Ramos (cell line): Measurements from ENCODE around the gene USP44.

Experiments used
- in situ Hi-C: fragments of 300-500 bp; cut with MboI; formaldehyde crosslinking; loops from one replicate; pipeline ENCODE4 v1.14.3; 2022; ENCODE audit warnings: low sequenced_read_pairs; ENCODE audit not compliant: unreplicated experiment

Gene USP44

DNA sequence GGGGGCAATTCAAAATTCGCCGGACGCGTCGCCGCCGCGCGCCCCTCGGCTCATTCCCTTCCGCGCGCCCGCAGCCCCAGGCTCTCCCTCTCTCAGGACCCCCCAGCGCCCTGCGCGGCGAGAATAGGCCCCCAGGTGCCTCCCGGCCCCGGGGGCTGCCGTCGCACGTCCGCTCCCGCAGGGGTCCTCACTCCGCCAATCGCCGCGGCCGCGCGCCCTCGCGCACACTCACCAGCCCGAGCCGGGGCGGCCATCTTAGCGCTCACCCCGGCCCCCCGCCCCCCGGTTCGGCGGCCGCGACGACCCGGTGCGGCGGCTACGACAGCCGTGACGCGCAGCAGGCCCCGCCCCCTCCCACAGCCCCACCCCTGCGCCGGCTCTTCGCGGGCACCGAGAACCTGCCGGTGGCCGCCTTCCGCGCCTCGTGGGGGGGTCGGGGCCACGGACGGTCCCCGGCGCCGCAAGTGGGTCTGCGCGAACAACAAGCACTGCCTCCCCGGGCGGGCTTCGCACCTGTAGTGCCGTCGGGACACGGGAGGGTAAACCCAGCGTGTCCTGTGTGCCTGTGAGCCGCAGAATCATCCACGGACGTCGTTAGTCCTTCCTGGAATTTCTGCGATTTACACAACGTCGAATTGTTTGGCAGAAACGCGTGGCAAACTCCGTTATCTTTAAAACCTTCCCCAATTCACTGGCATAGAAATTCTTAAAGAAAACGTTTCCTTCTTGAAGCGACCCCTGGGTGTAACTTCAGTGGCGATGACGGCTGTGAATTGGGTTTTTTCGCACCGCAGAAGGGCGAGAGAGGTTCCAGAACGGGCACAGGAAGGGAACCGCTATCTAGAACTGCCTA, 2.5 kb downstream of the USP44 start:
- in situ Hi-C loops, result no loop called here

GRCh38 chr12:95548056-95548538, 3.2 kb downstream of the USP44 start:
- in situ Hi-C loops, result no loop called here

DNA sequence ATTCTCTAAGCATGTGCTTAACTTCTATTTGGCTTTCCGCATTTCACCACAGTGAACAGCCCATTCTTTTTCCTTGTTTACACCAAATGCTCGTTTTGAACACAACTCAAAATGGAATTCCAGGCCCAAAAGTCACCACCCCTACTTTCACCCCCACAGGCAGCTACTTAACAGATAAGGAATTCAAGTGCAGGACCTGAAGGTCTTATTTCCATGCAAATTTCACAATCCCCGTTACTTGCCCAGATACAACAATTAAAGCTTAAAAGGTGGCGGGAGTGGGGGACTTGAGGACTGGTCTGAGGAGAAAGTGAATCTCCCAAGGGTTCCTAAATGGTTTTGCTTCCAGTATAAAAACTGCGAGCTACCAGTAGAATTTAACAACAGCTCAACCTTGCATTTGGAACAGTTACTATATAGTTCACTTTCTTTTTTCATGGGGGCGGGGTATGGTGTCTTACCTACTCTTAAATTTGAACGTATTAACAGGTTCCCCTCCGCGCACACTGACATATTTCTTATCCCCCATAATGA, 3.7 kb downstream of the USP44 start:
- in situ Hi-C loops, result no loop called here

DNA sequence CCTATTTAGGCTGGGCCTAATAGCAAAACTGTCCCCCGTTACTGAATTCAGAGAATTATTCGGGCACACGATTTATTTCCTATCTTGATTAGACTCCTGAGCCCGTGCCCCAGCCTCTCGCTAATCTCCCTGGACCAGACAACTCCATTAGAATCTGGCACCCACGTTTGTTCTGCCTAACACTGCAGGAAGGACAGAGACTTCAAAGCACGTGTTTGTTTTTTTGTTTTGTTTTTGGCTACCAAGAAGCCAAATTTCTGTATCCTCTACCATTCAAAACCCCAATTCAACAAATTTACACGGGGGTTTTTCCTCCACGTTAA, 4.8 kb downstream of the USP44 start:
- in situ Hi-C loops, result no loop called here

GRCh38 chr12:95545731-95546490, 5.4 kb downstream of the USP44 start:
- in situ Hi-C loops, result no loop called here

DNA sequence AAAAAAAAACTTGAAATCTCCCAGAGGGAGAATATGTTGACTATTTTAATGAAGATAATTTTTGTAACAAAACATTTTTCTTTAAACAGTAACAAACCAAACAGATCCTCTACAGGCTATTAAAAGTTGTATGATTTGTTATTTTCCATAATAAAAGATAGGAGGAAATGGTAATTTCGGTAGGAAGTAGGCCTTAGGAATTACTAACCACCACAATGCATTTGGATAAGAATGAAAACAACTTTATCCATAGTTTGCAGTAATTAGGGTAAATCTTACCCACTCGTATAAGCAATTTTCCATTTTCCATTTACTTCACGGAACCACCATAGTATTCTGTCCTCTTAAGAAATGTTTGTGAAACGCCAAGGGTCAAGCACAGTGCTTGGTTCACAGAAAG, 6.0 kb downstream of the USP44 start:
- in situ Hi-C loops, result no loop called here

DNA sequence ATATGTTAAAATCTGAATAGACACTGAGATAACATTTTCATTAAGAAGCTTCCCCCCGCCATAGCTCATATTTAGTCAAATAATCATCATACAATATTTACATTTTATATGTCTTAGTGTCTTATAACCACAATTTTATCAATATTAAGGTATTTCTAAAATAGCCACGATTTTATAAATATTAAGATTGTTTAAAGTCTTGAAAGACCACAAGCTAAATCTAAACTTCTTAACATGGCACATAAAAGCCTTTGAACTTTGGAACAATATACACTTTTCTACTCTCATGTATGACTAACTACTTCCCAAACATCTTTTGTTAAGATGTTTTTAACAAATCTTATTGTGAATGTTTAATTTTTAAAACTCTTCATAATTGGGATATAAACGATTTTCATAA, 6.5 kb downstream of the USP44 start:
- in situ Hi-C loops, result no loop called here

GRCh38 chr12:95543305-95543704, 8.0 kb downstream of the USP44 start:
- in situ Hi-C loops, result no loop called here

DNA sequence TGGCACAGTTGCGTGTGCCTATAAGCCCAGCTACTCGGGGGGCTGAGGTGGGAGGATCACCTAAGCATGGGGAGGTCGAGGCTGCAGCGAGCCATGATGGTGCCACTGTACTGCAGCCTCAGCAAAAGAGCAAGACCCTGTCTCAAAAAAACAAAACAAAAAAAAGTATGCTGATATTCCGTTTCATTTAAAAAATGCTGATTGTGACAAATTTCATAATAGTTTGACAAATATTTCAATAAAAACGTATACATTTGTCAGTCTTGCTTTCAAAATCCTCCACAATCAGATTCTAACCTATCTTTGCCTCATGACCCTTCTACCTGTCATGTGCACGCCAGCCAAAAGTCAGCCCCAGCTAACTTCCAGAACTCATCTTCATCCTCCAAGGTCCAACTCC, 9.8 kb downstream of the USP44 start:
- in situ Hi-C loops, result no loop called here

DNA sequence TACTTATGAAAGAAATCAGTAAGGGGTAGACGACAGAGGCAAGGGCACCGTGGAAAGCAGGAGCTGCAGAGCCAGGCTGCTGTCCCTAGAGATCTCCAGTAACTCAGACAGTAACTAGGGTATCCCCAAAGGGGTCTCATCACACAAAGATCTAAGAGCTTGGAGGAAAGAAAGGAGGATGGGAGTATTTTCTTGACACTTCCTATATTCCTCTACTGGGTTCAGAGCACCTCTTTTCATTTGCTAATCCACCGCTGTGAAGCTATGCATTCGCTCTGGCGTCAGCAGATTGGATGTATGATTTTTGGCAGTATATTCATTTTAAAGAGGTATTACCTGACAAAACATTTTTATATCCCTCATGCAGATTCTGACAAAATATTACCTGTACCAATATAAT, 12.6 kb downstream of the USP44 start:
- in situ Hi-C loops, result loop anchor here (5.0 kb wide), 1 partner anchor 426 kb away; no protein-coding TSS in a partner anchor

DNA sequence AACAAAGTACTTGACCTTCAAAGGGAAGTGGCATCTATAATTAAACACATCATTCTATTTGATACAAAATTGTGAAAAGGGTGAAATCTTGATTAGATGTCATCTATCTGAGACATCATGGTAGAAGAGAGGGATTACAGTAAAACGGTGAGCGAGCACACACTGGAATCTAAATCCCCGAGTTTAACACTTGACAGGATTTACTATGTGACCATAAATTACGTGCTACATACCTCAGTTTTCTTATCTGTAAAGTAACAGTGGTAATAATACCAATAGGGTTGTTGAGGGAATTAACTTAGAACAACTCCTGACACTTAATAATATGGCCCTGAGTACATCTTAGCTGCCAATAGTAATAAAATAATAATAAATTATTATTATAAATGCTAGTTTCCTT, 13.3 kb downstream of the USP44 start:
- in situ Hi-C loops, result loop anchor here (5.0 kb wide), 1 partner anchor 426 kb away; no protein-coding TSS in a partner anchor

DNA sequence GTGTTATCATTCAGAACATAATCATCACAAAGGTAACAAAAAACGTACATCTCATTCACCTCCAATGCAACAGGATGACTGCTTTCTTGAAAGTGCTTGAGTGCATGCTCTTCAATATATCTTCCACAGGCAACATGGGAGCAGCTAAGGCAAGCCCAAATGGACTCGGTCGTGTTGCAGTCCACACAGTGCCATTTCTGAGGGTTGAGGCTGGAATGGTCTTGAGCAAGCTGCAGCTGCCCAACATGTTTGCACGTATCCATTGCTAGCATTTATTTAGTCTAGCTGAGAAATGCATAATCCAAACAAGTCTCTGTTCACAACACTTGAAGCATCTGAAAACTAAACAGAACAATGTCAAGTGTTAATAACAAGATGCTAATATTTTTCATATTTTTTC, 17.3 kb downstream of the USP44 start:
- in situ Hi-C loops, result no loop called here

- in situ Hi-C loops, result no loop called here
Observed at GRCh38 chr12:95532851-95533250, 18.4 kb downstream of the USP44 start.

GRCh38 chr12:95529693-95530225, 21.5 kb downstream of the USP44 start:
- in situ Hi-C loops, result no loop called here

GRCh38 chr12:95528431-95528830, 22.8 kb downstream of the USP44 start:
- in situ Hi-C loops, result no loop called here

DNA sequence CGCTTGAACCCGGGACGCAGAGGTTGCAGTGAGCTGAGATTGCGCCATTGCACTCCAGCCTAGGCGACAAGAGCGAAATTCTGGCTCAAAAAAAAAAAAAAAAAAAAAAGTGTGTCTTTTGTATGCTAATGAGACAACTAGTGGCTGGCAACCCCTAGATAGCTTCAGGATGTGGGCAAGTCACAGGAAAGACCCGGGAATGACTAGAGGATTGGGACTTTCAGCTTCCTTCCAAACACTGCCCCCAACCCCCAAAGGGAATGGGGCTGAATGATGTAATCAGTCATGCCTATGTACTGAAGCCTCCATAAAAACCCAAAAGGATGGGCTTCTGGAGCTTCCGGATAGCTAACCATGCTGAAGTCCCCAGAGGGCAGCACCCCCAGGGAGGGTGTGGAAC, 28.6 kb downstream of the USP44 start:
- in situ Hi-C loops, result no loop called here

DNA sequence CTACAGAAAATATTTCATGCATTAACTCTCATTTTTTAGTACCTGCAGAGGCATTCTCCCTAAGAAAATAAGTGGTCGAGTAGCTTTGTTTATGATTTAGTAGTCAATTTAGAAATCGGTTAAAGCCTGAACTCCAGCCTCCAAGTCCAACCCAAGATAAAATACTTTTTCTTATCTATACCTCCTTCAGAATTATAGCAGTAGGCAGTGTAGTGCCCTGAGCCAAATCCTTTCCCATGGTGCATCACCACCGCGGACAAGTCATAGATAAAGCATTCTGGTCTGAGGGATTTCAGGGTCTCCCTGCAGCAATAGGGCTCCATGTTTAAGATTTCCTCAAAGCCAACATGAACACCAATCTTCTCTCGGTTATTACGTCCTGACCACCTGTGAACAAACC, 30.5 kb downstream of the USP44 start:
- in situ Hi-C loops, result no loop called here

DNA sequence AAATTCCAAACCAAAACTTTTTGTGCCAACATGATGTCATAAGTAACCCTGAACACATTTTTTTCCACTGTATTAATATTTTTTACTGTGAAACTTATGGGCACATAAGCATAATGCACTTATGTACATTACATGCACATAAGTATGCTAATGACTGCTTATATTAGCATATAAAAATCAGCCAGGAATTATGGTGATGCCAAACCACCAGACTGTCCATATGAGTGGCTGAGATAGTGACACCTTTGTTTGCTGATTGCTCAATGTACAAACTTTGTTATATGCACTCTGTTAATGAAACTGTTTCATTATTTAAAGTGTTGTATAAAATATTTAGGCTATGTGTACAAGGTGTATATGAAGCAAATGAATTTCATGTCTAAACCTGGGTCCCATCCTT, 32.3 kb downstream of the USP44 start:
- in situ Hi-C loops, result no loop called here

GRCh38 chr12:95517246-95517645, 34.0 kb downstream of the USP44 start:
- in situ Hi-C loops, result no loop called here

- in situ Hi-C loops, result no loop called here
Observed at GRCh38 chr12:95516757-95517156, 34.5 kb downstream of the USP44 start.

DNA sequence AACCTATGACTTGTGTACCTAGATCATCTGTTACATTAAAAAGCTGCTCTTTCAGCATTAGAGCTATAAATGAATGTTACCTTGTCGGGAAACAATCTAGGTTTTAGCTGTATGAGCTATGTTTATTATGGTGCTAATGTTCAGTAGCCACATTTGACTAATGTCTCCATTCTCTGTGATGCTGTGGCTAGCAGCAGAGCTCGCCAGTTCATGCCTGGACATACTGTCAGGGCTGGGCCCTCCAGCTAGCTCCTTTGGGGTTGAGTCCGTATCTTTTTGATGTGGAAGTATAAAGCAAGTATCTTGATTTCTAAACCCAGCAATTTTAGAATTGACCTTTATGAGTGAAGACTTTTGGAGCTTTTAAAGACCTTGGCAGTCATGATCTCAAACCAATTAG, 36.1 kb downstream of the USP44 start:
- in situ Hi-C loops, result no loop called here
